GM21360 (cell line): ENCODE results near the gene PCDHGC4.

Experiments used
- ATAC-seq: cut with Tn5 transposase; IDR thresholded peaks from one replicate; pipeline ENCODE4 v1.9.1; 2021; ENCODE audit warnings: mild to moderate bottlenecking, moderate library complexity; ENCODE audit not compliant: unreplicated experiment

The PCDHGC4 gene

DNA sequence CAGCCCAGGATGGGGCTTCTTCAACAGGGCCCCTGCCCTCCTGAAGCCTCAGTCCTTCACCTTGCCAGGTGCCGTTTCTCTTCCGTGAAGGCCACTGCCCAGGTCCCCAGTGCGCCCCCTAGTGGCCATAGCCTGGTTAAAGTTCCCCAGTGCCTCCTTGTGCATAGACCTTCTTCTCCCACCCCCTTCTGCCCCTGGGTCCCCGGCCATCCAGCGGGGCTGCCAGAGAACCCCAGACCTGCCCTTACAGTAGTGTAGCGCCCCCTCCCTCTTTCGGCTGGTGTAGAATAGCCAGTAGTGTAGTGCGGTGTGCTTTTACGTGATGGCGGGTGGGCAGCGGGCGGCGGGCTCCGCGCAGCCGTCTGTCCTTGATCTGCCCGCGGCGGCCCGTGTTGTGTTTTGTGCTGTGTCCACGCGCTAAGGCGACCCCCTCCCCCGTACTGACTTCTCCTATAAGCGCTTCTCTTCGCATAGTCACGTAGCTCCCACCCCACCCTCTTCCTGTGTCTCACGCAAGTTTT is 27.6 kb downstream of the PCDHGC4 start:
- ATAC-seq, result no peak

DNA sequence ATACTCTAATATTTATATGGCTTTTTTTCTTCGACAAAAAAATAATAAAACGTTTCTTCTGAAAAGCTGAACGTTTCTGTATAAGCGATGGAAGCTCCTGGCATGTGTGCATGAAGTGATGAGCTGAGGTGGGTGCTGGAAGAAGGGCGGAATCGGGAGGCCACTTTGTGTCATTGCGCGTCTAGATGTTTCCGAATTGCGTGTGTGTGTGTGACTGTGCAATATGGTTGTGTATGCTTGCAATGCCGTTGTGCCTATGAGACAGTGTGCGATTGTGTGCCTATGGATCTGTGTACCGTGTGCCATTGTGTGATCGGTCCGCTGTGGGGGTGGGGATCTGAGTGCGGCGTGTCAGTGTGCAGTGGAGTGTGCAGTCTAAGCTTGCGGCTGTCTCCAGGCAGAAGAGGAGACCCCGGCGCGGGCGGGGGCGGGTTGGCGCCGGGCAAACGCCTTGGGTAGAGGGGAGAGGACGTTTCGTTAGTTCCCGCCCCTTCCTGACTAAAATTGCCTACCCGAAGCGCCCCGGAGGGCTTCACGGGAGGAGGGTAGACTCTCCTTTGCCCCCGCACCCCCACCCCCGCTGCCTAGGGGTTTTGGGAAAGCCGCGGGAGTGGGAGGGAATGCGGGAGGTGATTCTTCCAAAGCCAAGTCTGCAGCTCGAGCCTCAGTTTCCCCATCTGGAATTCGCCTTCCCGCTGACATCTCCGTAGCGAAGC is 28.2 kb downstream of the PCDHGC4 start:
- no peak for ATAC-seq

DNA sequence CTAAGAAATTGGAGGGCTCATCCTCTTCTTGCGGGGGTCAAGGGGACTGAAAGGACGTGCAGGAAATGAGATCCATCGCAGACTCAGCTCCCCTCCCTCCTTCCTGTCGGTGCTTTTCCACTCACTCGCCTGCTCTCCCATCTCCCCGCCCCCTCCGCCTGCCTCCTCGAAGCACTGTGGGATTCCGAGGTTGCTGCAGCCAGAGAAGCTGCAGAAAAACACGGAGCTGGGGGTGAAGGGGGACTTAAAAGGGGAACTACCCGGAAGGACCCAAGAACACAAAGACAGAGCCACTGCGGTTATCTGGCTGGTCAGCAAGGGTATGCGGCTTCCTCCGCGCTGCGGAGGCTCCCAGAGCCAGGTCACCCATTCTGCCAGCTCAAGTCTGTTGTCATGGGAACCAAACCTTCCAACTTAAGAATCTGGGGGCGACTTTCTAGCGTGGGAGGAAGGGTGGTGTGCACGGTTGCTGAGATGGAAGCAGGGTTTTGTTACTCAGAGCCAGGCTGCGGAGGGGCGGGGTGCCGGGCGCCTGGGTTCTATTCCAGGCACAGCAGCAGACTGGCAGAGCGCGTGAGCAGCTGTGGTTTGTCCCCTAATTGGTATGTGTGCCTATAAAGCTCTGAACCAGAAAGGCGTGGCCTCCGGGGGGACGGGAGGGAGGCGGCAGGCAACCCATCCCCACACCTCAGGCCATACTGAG is 28.9 kb downstream of the PCDHGC4 start:
- peak; percentile 31 for ATAC-seq

DNA sequence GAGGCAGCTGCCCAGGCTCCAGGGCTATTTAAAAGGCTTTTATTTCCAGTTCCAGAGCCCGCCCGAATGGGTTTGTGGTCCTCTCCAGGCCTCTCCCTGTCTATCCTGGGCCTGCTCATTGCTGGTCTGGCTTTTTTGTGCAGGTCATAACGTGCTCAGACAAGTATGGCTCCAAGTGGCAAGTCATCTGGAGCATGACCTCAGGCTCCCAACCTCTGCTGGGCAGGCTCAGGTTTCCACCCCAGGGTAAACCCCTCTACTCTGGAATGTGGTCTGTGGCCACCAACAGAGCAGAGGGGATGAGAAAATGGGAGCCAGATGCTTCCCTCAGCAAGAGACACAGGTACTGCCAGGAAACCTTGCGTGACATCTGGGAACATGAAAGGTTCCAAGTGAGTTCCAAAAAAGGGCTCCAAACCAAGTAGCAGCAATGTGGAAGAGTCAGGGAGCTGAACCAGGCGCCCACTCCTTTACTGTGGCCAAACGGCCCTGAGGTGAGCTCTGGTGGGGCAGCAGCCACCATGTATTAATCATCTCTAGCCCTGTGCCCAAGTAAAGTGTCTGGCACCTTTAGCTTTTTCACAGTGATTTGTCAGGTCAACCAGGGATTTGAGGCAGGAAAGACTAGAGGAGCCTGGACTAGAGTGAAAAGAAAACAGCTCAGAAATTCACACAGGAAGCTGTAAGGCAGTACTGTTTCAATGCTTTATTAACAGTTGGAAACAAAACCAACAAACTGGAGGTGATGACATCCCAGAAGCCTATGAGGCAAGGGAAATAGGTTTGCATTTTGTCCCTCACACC is 29.7 kb downstream of the PCDHGC4 start:
- ATAC-seq, result peak; percentile 11

DNA sequence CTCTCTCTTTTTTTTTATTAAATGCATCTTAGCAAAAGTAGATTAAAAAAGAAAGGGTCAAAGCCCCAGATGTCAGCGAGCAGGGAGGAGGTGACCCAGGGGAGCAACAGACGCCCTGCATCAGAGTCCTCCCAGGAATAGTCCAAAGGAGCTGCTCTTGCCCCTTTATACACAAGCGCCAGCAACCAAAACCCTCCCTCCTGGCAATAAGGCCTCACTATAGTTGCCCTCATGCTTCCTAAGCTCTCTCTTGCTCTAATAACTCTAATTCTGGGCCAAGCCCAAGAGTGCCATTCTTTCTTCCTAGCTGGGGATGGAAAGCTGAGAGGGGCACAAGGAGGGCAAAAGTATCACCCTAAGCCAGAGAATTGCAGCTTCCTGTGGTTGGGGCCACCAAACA is 30.3 kb downstream of the PCDHGC4 start:
- ATAC-seq, result no peak

DNA sequence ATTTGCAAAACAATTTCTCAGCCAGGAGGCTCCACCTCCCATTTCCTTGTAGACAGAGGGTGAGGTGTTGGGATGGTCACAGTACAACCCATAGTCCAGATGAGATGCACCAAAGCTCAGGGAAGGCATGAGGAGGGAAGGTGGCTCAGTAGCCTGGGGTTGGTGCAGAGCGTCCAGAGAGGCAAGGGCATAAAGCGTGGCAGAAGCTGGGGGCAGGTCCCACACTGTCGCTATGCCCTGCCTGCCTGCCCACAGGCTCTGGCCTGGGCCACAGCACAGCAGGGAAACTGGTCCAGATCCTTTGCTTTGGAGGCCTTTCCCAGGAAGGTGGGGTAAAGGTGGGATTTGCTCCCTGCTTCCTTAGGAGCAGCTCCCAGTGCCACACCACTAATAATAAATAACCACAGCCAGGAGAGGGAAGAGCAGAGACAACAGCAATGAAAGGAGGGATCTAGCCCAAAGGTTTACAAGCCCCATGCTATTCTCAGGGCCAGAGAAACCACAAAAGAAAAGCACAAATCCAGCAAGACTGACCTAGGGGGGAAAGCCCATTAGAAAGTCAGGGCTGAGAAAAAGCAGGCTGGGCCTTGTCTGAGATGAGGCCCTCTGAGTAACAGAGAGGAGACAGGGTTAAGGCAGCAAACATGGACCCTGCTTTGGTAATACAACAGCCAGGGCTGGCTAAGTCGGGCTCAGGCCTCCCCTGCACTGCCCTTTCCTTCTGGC is 31.3 kb downstream of the PCDHGC4 start:
- ATAC-seq, result no peak

DNA sequence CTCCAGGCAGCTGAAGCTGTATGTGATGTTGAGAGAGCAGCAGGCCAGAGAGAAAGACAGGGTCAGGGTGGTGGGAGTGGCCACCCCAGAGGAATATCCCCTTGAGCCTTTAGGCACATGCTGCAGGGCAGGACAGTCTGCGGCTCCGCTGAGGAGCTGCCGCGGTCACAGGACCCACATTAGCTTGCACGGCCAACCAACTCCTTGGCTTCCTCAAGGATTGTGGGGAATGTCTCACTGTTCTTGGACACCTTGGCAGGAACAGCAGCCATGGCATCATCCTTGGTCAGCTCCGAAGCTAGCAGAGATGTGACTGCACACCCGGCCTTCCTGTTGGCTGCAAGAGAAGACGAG is 31.8 kb downstream of the PCDHGC4 start:
- ATAC-seq, result no peak

DNA sequence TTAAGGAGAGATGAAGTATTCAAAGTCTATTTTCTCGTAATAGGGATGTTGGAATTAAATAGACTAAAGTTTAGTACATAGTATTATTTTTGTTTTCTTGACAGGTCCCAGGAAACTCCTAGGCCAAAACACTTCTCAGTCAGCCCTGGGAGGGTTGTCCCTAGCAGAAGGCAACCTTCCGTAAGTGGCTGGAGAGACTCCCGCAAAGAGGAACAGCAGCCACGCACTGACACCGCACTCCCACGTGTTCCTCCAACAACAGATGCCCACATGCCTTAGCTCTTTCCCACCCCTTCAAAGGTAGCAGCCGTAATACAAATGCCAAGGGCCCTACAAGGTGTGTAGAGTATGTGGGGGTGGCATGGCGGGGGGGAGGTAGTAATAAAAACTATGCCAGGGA is 32.5 kb downstream of the PCDHGC4 start:
- ATAC-seq, result no peak

DNA sequence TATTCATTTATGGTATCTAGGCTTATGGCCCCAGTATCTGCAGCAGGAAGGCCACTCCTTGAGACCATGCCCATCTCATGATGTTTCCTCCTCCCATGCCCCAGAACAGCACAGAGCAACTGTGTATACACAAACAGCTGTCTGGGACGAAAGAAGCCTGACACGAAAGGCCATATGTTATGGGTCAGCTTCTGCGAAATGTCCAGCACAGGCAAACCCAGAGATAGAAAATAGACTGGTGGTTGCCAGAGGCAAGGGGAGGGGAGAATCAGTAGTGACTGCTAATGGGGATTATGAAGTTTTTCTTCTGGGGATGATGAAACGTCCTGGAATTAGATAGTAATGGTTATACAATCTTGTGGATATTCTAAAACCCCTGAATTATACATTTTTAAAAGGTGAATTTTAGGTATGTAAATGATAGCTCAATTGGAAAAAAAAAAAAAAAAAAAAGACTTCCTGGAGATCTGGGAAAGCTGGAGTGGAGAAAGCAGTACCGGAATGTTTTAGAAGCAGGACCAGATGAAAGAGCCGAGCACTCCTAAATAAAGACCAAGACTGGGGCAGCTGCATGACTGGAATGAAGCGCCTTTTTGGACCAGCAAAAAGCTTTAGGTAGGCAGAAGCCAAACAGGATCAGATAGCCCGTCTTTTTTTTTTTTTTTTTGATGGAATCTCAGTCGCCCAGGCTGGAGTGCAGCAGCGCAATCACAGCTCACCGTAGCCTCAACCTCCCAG is 33.2 kb downstream of the PCDHGC4 start:
- no peak for ATAC-seq

DNA sequence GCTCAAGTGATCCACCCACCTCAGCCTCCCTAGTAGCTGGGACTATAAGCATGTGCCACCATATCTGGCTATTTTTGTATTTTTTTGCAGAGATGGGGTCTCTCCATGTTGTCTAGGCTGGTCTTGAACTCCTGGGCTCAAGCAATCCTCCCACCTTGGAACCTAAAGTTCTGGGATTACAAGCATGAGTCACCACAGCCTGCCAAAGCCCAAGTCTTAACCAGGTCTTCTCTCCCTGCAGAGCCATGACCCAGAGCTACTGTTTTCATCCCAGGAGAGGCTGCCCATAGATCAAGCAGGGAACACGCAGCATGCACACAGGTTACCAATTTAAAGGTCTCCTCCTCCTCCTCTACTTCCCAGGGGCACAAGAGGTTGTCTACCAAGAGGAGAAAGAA is 33.8 kb downstream of the PCDHGC4 start:
- no peak for ATAC-seq

DNA sequence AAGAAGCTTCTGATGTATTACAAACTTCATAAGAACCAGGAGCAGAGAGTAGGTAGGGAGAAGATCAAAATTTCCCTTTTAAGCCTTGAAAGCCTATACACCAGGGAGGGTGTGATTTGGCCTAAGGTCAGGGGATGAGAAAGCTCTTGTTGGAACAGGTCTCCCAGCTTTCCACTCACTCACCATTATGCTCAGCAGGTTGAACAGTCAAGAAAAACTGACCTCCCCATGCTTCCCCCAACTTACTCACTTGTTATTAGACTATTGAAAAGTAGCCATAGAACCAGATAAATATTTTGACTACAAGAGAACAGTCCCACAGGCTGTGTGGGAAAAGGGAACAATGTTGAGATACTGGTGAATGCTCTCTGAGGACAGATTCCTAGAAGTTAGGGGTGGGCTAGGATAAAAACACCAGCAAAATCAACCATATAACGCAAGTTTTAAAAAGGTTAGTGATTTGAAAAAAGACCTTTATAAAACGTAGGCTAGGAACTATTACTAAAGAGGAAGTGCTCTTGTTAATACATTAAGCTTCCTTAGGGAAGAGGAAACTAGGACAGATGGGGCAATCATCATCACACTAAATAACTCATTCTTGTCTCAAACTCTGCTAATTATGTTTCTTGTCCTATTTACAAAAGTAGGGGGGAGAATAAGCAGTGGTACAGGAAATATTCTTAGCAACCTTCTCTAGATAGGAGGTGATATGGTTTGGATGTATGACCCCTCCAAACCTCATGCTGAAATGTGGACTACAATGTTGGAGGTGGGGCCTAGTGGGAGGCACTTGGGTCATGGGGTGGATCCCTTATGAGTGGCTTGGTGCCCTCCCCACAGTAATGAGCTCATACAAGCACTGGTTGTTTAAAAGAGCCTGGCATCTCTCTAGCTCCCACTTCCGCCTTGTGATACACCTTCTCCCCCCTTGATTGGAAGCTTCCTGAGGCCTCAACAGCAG is 35.1 kb downstream of the PCDHGC4 start:
- no peak for ATAC-seq

DNA sequence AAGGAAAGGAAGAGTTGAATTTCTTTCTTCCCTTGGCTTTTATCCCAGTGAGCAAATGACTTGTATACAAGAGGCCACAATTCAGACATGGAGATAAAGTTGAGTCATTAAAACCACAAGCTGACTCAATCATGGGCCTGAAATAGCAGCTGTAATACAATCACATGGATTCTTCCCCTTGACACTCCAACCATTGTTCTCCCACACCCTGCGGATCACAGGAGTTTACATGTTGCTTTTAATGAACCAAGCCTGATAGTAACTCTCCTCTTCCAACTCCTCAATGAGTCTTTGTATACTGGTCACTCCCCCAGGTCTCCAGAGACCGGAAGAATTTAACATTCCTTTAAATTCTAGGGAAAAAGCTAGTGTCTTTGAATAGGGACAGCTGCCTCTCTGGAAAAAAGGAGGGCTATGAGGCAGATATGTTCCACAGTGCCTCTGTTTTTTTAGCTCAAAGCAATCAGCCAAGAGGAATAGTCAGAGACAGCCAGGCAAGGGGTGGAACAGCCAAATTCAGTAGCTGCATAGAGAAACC is 36.5 kb downstream of the PCDHGC4 start:
- ATAC-seq, result no peak

DNA sequence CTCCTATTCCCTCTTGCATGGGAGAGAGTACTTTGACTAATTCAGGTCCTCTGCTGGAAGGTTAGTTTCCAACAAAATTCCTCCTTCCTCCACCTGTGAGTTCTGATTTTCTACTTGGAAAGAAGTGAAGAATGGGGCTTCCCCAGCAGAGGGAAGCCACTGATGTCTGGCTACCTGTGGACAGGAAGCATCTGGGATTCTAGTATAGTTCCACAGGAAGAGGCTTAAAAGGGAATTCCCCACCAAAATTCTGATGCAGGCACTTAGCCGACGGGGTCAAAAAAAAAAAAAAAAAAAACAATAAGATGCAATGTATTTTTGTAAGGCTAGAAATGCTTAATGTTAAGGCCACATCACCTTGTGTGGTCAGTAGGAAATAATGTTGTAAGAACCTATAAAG is 37.5 kb downstream of the PCDHGC4 start:
- ATAC-seq, result no peak

DNA sequence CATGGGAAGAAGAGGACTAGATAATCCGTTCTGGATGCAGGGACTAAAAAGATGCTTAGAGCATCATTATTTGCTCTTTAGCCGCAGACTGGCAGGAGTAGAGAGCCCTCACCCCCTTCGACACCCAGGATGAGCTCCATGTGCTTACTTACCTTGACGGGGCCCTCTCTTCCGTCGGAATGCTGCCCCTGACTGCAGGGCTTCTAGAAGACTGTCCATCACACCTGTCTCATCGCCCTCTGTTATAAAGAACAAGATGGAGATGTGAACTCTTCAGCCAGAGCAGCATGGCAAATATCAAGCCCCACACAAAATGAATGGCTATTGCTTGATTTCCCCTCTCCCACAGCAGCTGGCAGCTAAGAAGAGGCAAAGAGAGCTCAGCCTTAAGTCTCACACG is 39.2 kb downstream of the PCDHGC4 start:
- ATAC-seq, result no peak

DNA sequence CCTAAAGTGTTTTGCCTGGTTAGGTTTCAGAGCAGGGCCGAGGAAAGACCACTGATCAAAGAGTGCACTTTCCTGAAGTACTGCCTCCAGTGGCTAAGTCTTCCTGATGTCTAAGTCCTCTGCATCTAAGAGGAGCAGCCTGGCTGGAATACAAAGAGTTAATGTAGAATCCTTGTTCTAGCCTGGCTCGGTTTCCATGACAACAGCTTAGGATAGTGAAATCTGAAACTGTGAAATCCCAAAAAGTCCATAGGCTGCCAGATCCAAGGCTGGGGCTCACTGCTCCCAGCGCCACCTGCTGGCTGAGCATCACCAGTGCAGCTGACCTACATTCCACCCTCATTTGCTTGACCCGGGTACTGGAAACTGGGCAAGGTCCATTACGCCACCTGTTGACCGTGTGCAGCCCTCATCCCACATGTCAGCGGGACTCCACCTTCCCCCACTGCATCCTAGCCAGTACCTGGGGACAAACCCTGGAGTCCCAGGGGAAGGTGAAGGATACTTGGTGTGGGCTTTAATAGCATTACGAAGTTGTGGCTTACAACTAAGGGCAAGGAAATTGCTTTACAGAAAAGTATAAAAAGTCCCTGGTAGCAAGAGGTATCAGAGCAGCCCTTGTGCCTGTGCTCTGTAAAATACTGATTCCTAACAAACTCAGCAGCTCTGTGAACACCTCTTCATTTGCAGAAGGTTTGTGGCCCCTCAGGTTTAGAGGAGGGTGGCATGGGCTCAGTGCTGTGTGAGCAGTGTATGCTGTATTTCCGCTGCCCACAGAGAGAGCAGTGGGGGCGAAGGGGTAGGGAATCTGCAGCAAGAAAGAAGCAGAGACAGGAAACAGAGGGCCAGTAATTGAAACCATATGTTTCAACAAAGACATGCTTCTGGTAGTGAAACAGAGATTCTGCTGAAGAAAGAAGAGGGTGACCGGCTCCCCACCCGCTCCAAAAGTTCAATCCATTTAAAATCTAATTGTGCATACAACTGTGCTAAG is 40.1 kb downstream of the PCDHGC4 start:
- ATAC-seq, result peak; percentile 57

DNA sequence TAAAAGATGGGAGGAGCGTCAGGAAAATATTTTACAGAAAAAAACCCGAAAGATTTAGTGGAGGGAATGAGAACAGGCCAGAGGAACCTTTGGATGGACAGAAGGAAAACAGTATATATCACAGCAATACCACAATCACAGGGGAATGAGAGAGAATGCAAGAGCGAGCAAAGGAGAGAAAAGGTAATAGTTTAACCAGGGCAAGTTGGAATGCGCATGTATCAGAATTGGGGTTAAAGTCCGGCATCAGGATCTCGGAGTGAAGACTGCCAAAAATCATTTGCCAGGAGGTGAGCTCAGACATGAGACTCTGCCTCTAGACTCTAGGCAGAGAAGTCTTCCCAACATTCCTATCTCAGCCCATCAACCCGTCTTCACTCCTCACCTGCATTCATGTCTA is 40.8 kb downstream of the PCDHGC4 start:
- ATAC-seq, result no peak

DNA sequence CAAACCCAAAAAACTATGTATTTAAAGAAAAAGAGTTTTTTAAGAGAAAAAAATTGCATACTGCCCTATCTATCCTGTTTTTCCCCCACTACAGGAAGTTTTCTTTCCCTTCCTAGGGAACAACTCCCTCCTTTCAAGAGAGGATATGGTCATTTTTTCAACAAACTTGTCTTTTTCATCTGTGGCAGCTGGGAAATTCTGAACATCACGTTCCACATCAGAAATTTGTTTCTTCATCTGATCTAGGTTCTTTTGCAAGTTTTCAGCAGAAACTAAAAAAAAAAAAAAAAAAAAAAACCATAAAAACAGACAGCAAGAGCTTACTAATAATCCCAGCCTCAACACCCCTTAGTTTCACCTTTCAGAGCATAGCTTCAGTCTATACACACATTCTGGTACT is 42.6 kb downstream of the PCDHGC4 start:
- ATAC-seq, result no peak
